H54 (cell line): ENCODE results near the gene CX3CR1.
"Not testable (repeated sequence)": the region's sequence is repeated elsewhere in the genome, so short reads cannot be mapped to it uniquely, and the experiment has no call there.

ENCODE experiments used
- DNase-seq: peaks from one replicate; pipeline ENCODE4 v3.0.0; 2011; ENCODE audit warnings: low spot score, mixed read lengths; ENCODE audit not compliant: insufficient read length
- FAIRE-seq: peaks from 3 replicates; lab custom pipeline; 2011; peaks lifted over from hg19 to GRCh38; lab: Jason Lieb, UNC
- POLR2A ChIP-seq: IDR thresholded peaks from 2 replicates; pipeline ENCODE4 v1.6.1; 2011; ENCODE audit warnings: low read depth, mild to moderate bottlenecking, low read length

Gene CX3CR1, protein sequence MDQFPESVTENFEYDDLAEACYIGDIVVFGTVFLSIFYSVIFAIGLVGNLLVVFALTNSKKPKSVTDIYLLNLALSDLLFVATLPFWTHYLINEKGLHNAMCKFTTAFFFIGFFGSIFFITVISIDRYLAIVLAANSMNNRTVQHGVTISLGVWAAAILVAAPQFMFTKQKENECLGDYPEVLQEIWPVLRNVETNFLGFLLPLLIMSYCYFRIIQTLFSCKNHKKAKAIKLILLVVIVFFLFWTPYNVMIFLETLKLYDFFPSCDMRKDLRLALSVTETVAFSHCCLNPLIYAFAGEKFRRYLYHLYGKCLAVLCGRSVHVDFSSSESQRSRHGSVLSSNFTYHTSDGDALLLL

DNA sequence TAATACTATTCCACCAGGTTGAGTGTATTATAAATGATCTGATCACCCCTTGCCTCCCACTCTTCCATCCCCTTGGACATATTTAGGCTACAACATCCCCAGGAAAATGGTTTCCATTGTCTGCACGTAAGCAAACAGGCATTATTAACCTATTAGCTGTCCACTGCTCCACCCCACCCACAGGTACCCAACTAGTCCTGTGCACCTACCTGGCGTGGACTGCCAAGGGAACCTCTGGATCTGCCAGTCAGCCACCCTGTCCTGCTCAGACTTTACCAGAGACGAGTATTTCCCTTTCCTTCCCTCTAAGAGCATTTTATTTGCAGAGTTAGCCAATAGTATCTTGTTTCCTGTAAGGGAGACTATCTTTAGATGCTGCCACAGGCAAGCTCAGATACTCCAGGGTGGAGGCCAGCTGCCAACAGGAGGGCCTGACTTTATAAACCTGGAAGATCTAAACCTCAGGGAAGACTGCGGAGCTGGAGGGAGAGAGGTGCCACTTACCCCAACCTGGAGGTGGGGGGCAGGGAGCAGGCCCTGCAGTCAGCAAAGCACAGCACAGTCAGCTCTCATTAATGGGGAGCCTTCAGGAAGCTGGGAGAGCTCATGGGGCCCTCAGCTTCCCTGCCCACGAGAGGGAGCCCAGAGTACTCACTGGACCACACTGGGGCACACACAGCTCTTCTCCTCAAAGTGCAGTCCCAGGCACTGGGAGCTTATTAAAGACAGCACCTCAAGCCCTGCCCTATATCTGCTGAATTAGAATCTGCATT lies at the start of gene CX3CR1:
TSS of gene CX3CR1 (minus strand) at position 292 of the 773 bp plus-strand sequence. CDS start 13,527 bp downstream, outside the sequence.
- no peak for TF ChIP-seq POLR2A
- no peak for DNase-seq
- no peak for FAIRE-seq

DNA sequence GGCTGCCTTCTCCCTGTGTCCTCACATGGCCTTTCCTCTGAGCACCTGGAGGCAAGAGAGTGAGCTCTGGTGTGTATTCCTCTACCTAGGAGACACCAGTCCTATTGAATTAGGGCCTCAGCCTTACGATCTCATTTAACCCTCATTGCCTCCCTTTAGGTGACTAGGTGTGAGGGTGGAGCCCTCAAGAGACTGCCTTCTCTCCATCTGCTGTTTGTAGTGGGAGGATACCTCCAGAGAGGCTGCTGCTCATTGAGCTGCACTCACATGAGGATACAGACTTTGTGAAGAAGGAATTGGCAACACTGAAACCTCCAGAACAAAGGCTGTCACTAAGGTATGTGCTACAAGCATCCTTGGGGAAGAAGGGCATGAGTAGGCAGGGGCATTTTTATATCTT lies 49.7 kb upstream of the CX3CR1 start, which contains the start of gene CCR8:
TSS of gene CCR8 (plus strand) at position 217 of the 400 bp plus-strand sequence. CDS start 2,623 bp downstream, outside the sequence.
- DNase-seq (no peak), FAIRE-seq (no peak)
- no peak for TF ChIP-seq POLR2A

DNA sequence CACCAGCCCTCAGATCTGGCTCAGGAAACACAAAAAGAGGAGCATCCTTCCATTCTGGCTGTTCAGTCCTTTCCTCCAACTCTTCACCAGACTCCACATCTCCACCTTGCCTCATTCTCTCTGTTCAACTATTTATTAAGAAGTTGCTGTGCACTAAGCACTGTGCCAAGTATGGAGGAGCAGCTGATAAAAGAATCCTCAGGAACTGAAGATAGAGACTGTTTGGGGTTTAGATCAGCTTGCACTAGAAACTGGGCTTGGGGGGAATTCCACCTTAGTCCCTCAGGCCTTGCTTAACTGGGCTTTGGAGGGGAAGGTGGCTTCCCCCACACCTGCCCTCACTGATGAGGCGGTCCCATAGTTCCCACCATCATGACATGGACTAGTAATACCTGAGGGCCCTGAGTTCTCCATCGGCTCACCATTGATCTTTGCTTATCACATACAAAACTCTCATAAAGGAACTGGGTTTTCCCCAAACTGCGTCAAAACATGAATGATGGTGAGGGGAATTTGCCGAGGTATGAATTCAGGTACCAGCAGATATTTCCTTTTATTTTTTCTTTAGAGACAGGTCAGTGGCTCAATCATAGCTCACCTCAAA lies 48.0 kb upstream of the CX3CR1 start:
- no peak for DNase-seq
- no peak for TF ChIP-seq POLR2A
- no peak for FAIRE-seq

DNA sequence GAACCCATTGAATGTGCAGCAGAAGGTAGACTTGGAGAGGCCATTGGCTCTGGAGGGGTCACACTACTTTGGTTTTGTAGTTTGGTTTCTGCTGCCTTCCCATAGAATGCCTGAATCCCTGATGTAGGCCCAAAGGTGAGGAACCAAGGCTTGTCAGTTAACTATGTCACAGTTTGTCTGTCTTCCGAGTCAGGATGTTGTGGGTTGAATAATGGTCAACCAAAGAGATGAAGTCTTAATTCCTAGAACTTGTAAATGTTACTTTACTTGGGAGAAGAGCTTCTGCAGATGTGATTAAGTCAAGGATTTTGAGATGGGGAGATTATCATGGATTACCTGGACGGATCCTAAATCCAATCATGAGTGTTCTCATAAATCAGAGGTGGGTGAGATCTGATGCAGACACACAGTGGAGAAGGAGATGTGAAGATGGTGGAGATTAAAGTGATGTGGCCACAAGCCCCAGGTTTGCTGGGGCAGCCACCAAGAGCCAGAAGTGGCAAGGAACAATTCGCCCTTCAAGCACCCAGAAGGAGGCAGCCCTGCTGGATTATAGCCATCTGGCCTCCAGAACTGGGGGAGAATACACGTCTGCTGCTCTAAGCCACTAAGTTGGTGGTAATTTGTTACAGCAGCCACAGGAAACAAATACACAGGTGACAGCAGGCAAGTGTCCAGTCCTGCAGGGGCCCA lies 47.4 kb upstream of the CX3CR1 start:
- FAIRE-seq, result no peak
- no peak for DNase-seq
- TF ChIP-seq POLR2A, result no peak

DNA sequence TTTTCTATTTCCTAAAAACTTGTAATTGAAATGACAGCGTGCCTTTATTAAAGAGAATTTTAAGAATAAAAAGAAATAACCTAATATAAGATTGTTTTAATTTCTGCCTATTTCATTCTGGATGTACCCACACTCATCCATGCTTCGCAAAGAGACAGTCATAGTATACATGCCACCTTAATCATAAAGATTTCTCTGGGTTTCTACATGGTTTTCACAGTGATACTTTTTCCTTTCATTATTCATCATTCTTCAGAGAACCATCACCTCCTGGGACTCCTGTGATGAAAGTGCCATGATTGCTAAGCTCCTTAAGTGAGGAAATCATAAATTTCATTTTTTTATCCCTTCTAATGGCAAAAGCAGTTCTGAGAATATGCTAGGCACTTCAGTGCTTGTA lies 45.4 kb upstream of the CX3CR1 start:
- FAIRE-seq (no peak), DNase-seq (no peak)
- no peak for TF ChIP-seq POLR2A

DNA sequence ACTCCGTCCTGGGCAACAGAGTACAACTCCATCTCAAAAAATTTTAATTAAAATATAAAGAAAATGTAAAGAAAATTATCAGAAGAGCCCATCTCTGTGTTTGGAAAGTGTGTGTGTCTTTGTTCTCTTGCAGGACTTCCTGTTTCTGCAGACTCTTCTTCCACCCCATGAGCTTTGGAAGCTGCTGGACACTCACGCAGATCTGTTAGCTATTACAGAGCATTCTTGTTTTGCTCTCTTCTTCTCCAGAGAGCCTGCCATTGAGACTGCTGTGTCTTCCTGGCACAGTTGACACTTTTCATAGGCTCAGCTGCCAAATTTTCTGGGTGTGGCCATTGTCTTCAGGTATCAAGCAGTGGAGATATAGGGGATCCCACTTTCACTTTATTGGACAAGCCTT lies 43.7 kb upstream of the CX3CR1 start:
- no peak for FAIRE-seq
- TF ChIP-seq POLR2A, result no peak
- DNase-seq, result no peak

DNA sequence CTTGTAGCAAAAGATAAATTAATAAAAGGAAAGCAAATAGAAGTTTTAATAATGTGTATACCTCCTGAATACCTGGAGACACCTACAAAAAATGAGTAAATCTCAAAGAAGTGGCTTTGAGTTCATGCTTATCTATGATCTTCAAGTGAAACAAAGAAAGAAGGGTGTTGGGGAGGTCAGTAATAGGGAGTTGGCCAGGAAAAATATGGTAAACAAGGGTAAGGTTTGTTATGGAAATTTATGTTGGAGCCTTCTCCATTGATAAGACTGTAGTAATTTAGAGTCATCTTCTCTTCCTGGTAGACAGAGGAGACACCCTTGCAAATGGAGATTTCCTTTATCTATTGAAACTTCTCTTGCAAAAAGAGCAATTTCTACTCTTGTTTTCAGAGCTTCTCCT lies 43.1 kb upstream of the CX3CR1 start:
- TF ChIP-seq POLR2A, result no peak
- FAIRE-seq, result no peak

DNA sequence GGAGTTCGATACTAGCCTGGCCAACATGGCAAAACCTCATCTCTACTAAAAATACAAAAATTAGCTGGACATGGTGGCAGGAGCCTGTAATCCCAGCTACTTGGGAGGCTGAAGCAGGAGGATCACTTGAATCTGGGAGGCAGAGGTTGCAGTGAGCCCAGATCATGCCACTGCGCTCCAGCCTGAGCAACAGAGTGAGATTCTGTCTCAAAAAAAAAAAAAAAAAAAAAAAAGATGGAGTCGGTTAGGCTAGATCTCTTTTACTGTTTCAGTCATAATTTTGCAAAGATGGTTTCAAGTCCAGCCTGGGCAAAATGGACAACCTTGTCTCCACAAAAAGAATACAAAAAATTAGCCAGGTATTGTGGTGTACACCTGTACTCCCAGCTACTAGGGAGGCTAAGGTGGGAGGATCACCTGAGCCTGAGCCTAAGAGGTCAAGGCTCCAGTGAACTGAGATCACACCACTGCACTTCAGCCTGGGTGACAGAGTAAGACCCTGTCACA lies 42.4 kb upstream of the CX3CR1 start:
- DNase-seq, FAIRE-seq: not testable (repeated sequence)

More for the DNA sequence above, 43.1 kb upstream of the CX3CR1 start:
- DNase-seq, result no peak

DNA sequence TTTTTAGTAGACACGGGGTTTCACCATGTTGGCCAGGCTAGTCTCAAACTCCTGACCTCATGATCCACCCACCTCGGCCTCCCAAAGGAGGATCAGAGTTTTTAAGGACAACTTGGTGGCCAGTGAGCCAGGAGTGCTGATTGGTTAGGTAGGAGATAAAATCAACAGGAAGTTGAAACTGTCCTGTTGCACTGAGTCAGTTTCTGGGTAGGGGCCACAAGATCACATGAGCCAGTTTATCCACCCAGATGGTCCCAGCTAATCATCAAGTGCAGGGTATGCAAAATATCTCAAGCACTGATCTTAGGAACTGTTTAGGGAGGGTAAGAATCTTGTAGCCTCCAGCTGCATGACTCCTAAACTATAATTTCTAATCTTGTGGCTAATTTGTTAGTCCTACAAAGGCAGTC lies 41.7 kb upstream of the CX3CR1 start:
- DNase-seq, FAIRE-seq: not testable (repeated sequence)

DNA sequence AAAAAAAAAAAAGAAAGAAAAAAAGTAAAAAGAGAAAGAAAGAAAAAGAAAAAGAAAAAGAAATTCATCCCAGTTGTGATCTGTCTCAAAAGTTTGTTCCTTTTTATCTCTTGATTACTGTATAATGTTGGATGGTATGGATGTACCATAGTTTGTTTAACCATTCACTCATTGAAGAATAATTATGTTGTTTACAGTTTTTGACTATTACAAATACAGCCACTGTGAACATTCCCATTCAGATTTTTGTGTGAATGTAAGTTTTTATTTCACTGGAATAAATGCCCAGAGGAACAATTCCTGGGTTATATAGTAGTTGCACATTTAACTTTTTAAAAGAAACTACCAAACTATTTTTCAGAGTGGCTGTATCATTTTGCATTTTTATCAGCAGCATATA lies 39.4 kb upstream of the CX3CR1 start:
- FAIRE-seq, result no peak
- no peak for DNase-seq
- no peak for TF ChIP-seq POLR2A

DNA sequence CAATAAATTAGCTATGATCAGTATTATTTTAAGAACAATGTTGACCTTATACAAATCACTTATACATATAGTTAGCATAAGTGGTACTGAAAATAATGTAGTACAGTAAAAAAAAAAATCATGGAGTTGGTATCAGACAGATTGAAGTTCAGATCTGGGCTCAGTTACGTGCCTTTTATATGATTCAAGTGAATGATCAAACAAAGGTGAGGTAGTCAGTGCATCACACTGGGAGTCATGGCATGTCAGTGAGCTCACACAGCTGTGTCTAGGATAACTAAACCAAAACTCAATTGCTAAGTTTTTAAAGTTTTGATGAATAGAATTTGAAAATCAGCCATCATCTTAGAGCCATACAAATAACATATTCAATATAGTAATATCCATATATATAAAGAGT lies 38.5 kb upstream of the CX3CR1 start:
- TF ChIP-seq POLR2A, result no peak
- DNase-seq (no peak), FAIRE-seq (no peak)

DNA sequence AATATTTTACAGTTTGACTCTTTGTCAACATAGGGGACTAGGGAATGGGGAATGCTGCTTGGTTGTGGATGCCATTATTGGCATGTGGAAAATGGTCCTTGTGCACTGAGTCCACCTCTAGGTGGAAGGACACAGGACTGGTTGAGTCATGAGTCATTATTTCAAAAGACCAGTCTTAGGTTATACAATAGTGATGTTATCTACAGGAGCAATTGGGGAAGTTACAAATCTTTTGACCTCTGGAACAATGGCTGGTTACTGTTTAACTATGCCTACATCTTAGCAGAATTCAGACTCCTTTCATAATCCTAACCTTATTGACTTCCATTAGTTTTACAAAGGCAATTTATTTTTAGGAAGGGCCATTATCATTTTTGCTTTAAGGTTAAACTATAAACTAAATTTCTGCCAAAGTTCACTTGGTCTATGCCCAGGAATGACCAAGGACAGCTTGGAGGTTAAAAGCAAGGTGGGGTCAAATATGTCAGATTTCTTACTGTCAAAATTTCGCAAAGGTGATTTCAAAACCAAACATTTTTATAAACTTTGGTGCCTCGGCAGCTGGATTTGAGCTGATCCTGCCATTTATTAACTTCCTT lies 37.8 kb upstream of the CX3CR1 start:
- no peak for FAIRE-seq
- no peak for DNase-seq
- TF ChIP-seq POLR2A, result no peak

DNA sequence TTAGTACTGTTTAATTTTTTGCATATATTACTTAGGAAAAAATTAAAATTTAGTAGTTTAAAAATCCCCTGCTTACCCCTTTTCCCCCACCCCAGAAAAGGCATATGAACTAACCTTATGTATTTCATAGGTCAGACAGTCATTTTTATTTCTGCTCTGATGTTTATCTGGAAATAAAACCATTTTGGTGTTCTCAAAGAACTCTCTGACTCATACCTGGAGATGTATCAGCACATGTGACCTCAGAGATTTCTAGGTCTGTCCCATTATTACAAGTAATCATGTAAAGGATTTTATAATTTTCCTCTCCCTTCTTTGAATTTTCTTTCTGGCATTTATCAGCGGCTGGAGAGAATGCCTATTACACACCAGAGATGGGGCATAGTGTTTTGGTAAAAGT lies 35.6 kb upstream of the CX3CR1 start:
- FAIRE-seq (no peak), DNase-seq (no peak)
- TF ChIP-seq POLR2A, result no peak

DNA sequence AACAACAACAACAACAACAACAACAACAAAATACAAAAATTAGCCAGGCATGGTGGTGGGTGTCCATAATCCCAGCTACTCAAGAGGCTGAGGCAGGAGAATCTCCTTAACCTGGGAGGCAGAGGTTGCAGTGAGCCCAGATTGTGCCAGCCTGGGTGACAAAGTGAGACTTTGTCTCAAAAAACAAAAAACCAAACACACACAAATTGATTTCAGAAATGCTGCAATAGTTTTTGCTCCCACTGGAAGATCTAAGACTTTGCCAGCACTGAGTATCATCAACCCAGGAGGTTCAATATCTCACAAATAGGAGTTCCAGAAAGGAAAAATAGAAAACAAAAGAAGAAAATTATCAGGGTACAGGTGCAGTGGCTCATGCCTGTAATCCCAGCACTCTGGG lies 33.5 kb upstream of the CX3CR1 start:
- DNase-seq (no peak), FAIRE-seq (no peak)
- no peak for TF ChIP-seq POLR2A
